ENCODE results near the gene LIPM.

Gene LIPM

GRCh38 chr10:88802523-88803285 lies at the start of gene LIPM:
Gene LIPM (plus strand): TSS chr10:88802730. CDS start chr10:88802897, 167 bp downstream.
- no peak for FAIRE-seq

- FAIRE-seq, result no peak
These were observed 48.2 kb upstream of the LIPM start for GRCh38 chr10:88754287-88754686.

- FAIRE-seq, result no peak
These were observed 46.8 kb upstream of the LIPM start for GRCh38 chr10:88755753-88756152.

DNA sequence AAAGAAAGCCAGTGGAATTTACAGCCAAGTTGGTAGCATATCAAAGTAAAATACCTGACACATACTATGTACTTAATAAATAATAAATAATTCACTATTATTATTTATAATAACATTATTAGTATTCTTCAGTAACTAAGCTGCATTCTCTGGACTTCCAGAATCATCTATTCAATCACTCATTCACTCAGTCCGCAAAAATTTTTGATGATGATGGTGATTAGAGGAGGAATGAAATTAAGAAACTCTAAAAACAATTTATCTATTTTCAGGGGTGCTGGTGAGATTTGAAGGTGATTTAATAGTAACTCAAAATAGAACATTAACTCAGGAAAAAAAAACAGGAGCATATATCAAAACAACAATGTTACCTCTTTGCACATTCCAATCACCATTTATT lies 45.9 kb upstream of the LIPM start:
- FAIRE-seq, result no peak

GRCh38 chr10:88759366-88760101 lies 43.0 kb upstream of the LIPM start, which contains the start of gene LIPN:
Gene LIPN (plus strand): TSS chr10:88760020. CDS start chr10:88761406, 1,386 bp downstream.
- FAIRE-seq, result no peak

GRCh38 chr10:88762906-88763305 lies 39.6 kb upstream of the LIPM start:
- no peak for FAIRE-seq

- FAIRE-seq, result no peak
These were observed 39.1 kb upstream of the LIPM start for GRCh38 chr10:88763441-88763840.

- no peak for FAIRE-seq
These were observed 38.4 kb upstream of the LIPM start for GRCh38 chr10:88764110-88764509.

DNA sequence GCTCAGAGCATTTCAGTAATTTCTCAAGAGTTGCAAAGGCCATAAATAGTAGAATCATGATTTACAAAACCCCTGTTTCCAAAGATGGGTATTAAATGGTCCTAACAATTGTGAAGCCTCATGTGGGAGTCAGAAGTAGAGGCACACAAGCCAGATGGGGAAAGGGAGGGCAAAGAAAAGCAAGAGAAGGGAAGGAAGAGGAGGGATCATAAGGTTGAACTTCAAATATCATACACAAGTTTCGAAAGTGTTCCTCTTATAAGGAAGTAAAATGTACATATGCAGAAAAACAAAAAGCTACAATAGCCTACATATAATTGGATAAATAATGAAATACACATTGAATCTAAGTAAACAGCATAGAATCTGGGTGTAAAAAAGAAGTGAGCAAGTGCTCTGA lies 36.7 kb upstream of the LIPM start:
- FAIRE-seq, result no peak

GRCh38 chr10:88769384-88769783 lies 33.1 kb upstream of the LIPM start:
- FAIRE-seq, result no peak

DNA sequence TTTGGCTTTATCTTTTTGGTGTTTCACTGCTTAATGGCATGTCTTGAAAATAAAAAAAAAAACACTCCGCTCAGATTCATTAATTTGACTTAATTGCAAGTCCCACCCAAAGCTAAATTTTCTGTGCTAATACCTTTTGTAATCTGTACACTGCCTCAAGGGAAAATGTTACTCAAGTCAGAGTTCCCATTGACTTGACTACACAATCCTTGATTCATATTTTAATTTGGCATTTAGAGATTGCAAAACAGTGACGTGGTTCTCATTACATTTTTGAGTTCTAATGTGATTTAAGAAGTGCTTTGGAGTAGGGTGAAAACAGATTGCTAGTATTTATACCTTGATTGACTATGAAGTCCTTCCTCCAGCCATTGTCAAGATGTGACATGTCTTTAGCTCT lies 21.3 kb upstream of the LIPM start:
- no peak for FAIRE-seq

- FAIRE-seq, result no peak
These were observed 20.3 kb upstream of the LIPM start for GRCh38 chr10:88782222-88782621.

DNA sequence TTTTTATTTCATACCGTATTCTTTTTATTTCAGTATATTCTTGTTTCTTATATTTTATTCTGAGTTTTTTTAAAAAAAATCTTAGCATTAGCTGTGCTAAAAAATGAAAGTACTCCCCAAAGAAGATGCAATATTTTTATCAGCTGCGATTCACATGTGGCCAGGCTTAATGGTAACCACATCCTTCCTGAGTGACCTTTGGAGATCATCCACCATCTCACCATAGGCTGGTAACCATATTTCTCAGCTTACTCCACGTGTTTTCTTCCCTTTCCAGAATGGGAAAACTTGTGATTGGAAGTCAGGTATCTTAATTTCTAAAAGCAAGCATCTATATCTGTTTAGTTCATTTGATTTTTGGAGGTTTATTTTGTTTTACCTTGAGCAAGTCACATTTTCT lies 18.8 kb upstream of the LIPM start:
- no peak for FAIRE-seq

DNA sequence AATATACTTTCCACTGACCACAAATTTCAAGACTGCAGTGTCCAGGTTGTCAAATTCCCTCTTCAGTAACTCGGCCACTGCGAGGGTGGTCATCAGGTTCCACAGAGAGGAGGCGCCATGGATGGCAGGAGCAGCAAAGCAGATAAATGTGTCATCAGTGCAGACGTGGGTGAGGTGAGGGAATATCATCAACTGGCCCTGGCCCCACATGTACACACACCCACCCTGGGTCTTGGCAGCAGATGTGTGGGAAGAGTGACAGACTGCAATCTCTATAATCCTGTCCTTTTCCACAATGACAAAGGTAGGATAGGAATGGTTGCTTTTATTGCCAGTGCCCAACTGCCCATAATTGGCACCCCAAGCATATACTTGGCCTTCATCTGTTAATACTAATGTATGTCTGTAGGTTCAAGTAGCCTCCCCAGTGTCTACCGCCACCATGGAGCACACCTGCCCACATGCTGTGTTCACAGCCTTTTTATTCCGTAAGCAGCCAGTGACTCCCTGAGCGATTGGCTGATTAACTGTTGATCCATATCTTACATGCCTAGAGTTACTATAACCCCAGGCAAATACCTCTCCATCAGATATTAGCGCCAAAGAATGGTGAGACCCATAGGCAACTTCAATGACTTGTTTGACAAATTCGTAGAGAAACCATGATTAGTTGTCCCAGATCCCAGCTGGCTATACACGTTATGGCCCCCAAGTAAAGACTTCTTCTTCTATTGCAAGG lies 16.3 kb upstream of the LIPM start:
- no peak for FAIRE-seq

DNA sequence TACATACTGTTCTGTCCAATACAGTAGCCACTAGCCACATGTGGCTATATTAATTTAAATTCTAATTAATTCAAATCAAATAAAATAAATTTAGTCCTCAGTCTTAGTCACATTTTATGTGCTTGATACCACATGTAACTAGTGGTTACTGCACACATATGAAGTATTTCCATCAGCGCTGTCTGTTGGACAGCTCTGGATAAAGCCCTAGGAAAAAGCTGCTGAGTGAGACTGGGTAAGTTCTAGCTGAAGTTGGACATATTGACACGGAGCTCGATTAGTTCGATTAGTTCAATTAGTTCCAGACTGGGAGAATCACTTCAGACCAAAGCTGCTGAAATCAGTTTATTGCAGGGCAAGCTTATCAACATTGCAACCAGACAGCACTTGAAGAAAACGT lies 15.1 kb upstream of the LIPM start:
- FAIRE-seq, result no peak

DNA sequence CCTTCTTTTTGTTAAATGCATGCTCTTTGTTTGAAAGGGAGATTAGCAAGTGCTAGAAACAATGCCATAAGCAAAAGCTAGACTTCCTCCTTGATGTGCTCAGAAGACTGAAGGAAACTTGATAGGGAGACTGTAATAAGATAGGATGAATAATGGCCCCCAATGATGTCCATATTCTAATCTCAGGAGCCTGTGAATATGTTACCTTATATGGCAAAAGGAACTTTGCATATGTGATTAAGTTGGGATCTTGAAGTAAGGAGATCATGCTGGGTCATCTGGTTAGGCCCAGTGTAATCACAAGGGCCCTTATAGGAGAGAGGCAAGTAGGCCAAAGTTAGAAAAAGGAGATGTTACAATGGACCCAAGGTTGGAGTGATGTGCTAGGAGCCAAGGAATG lies 13.6 kb upstream of the LIPM start:
- FAIRE-seq, result no peak

- no peak for FAIRE-seq
These were observed 10.6 kb upstream of the LIPM start for GRCh38 chr10:88791924-88792323.

DNA sequence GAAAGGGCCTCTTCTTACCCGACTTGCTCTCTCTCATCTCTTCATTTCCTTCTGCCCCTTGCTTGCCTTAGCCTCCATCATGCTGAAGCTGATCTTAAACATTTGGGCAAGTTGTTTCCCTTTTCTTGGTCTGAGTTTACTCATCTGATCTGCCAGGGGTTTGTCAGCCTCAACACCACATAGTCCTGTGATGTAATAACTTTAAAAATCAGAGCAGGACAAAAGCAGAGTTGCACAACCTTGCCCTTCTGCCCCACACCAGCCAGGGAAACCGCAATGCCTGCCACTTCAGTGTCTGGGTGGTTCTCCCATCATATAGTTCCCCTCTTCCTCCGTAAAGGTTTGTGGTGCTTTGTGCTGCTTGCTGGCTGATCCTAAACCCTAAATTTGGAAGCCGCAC lies 9.9 kb upstream of the LIPM start:
- FAIRE-seq, result no peak

- no peak for FAIRE-seq
These were observed 8.7 kb upstream of the LIPM start for GRCh38 chr10:88793712-88794299.

DNA sequence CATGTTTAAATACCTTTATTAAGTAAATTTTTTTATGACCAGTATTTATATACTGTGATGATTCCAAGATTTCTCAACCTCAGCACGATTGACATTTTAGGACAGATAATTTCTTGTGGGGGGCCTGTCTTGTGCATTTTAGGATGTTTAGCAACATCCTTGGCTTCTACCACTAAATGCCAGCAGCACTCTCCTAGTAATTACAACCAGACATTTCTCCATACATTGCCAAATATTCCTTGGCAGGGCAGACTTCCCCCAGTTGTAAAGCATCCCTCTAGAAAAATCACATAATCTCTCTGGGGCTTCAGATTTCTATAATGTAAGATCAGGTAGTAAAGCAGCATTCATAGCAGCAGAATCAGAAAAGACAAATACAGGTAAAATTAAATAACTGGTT lies 7.8 kb upstream of the LIPM start:
- no peak for FAIRE-seq

- no peak for FAIRE-seq
These were observed 2.1 kb upstream of the LIPM start for GRCh38 chr10:88800152-88801125.

DNA sequence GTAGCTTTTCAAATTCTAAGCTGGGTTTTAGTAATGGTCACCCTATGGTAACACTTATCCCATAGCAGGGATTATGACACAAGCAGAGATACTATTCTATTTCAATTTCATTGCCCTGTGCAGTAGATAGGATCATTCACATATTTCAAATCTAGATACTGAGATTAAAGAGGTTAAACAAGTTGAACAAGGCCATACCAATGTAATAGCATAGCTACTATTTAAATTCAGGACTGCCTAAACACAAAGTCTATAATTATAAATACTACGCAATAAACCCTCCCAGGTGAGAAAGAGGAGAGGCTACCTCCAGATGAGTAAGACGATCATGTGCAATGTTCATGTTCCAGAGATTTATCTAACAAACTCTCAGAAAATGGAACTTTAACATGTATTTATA lies 1.1 kb downstream of the LIPM start:
- FAIRE-seq, result no peak

All from islet of Langerhans (tissue), 1 donor.